Keratinocyte (primary cell): ENCODE results near the gene MUL1. TPM values are rescaled to one million over a fixed set of nuclear protein-coding genes. Genes with fewer than 3 reads are reported as not detected.
A peak's percentile ranks its signal among the peaks of the same experiment; 100 is the strongest.

Source experiments
- DNase-seq: peaks from one replicate; pipeline ENCODE4 v3.0.0-alpha.2; 2011; ENCODE audit warnings: low read depth, missing footprints, low spot score
- FAIRE-seq: peaks from 2 replicates; lab custom pipeline; 2011; peaks lifted over from hg19 to GRCh38; lab: Jason Lieb, UNC
- H2AFZ ChIP-seq: 2 replicates; pipeline ENCODE4 v1.6.0; 2012; ENCODE audit warnings: low read length, control low read depth, inconsistent platforms; ENCODE audit not compliant: control insufficient read depth
- H3K27ac ChIP-seq: 2 replicates; pipeline ENCODE4 v1.5.1; 2011; ENCODE audit warnings: low read length; ENCODE audit not compliant: control insufficient read depth, insufficient read depth
- H3K27me3 ChIP-seq: 3 replicates; pipeline ENCODE4 v1.6.0; 2011; ENCODE audit warnings: low read length; ENCODE audit not compliant: control insufficient read depth, insufficient read depth; ENCODE audit errors: extremely low read depth
- H3K36me3 ChIP-seq, 2 experiments: 2 replicates in 1 of 2; 3 replicates in 1 of 2; pipeline ENCODE4 v1.5.1; 2011; ENCODE audit warnings: low read length in 2 of 2, mild to moderate bottlenecking in 1 of 2; ENCODE audit not compliant: control insufficient read depth in 2 of 2, insufficient read depth in 2 of 2; ENCODE audit errors: extremely low read depth in 1 of 2
- H3K4me1 ChIP-seq: 3 replicates; pipeline ENCODE4 v1.5.1; 2011; ENCODE audit warnings: low read length; ENCODE audit not compliant: control insufficient read depth, insufficient read depth; ENCODE audit errors: extremely low read depth
- H3K4me2 ChIP-seq: 3 replicates; pipeline ENCODE4 v1.6.0; 2011; ENCODE audit warnings: low read depth, low read length; ENCODE audit not compliant: control insufficient read depth, insufficient read depth; ENCODE audit errors: extremely low read depth
- H3K4me3 ChIP-seq, 3 experiments: fragments of 200-600 bp in 1 of 3; sonication (generic) in 1 of 3; 2 replicates in 2 of 3; 3 replicates in 1 of 3; pipeline ENCODE4 v1.5.1; 2011 to 2016; ENCODE audit warnings: low read length in 3 of 3, mild to moderate bottlenecking in 3 of 3, control low read depth in 2 of 3, inconsistent platforms in 1 of 3, low read depth in 1 of 3, mixed read lengths in 1 of 3, mixed run types in 1 of 3, moderate library complexity in 1 of 3; ENCODE audit not compliant: control insufficient read depth in 2 of 3, insufficient read depth in 2 of 3; ENCODE audit errors: extremely low read depth in 1 of 3
- H3K79me2 ChIP-seq: 2 replicates; pipeline ENCODE4 v1.6.0; 2012; ENCODE audit warnings: low read length; ENCODE audit not compliant: control insufficient read depth, insufficient read depth
- H3K9ac ChIP-seq: 3 replicates; pipeline ENCODE4 v1.6.0; 2011; ENCODE audit warnings: low read length; ENCODE audit not compliant: control insufficient read depth, insufficient read depth; ENCODE audit errors: extremely low read depth
- H3K9me1 ChIP-seq: 3 replicates; pipeline ENCODE4 v1.6.0; 2011; ENCODE audit warnings: low read length; ENCODE audit not compliant: control insufficient read depth, insufficient read depth; ENCODE audit errors: extremely low read depth
- H3K9me3 ChIP-seq: 2 replicates; pipeline ENCODE4 v1.5.1; 2012; ENCODE audit warnings: low read depth, low read length; ENCODE audit not compliant: control insufficient read depth
- H4K20me1 ChIP-seq: 3 replicates; pipeline ENCODE4 v1.6.0; 2011; ENCODE audit warnings: low read length; ENCODE audit not compliant: control insufficient read depth, insufficient read depth; ENCODE audit errors: extremely low read depth
- CTCF ChIP-seq, 3 experiments: IDR thresholded peaks in 1 of 3; conservative IDR thresholded peaks in 1 of 3; optimal IDR thresholded peaks in 1 of 3; 2 replicates in 2 of 3; 3 replicates in 1 of 3; pipeline versions ENCODE3 to v1.5.1; 2011; ENCODE audit warnings: low read length in 3 of 3, mild to moderate bottlenecking in 3 of 3, moderate library complexity in 2 of 3, control low read depth in 1 of 3, inconsistent platforms in 1 of 3; ENCODE audit not compliant: insufficient read depth in 2 of 3; ENCODE audit errors: extremely low read depth in 1 of 3
- EZH2 ChIP-seq: IDR thresholded peaks from one replicate; pipeline ENCODE4 v1.6.1; 2012; ENCODE audit warnings: inconsistent platforms, mild to moderate bottlenecking, low read length, moderate library complexity
- dilution Hi-C: fragments of 300-500 bp; cut with MboI; formaldehyde crosslinking; loops from one replicate; pipeline ENCODE4 v1.7.0; 2020; ENCODE audit warnings: low sequenced_read_pairs; ENCODE audit not compliant: extremely low pct_ligation_motif_present
- polyA plus RNA-seq, 5 experiments: library from polyadenylated mRNA; depleted of rRNA in 3 of 5; stranded (reverse) in 3 of 5; stranded (forward) in 1 of 5; unstranded in 1 of 5; fragments of >200 nt; gene quantifications; 1 replicate in 1 of 5; 2 replicates in 3 of 5; 3 replicates in 1 of 5; pipeline versions ENCODE4 v1.2.1 to v1.2.3, GENCODE V29; 2011 to 2012; ENCODE audit warnings: missing spikeins in 2 of 5, low read depth in 1 of 5, low replicate concordance in 1 of 5

MUL1 gene
- polyA plus RNA-seq, 1 donor (not counting 4 experiments of a cell fraction or from before 2014, with no cell fraction given), result 28.2 TPM

- DNase-seq, result no peak
- TF ChIP-seq EZH2 (no peak), CTCF (optimal IDR thresholded peaks at IDR 0.05 in 1 of 3, IDR thresholded peaks at IDR 0.05 in 1 of 3, conservative IDR thresholded peaks at IDR 0.05 in 1 of 3; ENCODE audit: extremely low read depth in 1 of 3, insufficient read depth in 2 of 3, low read length in 3 of 3) (no peak)
- Histone ChIP-seq H3K9me3 (no peaks in the 10 kb centered on the region), H3K4me3 (no peak overlapping the region), H3K27me3 (no peaks in the 10 kb centered on the region), H4K20me1 (no peaks in the 10 kb centered on the region), H3K4me2 (no peak overlapping the region), H3K36me3 (peaks cover 30 to 32% of the 10 kb centered on the region in 2 experiments), H3K79me2 (peaks cover 11% of the 10 kb centered on the region), H3K4me1 (peaks cover 44% of the 10 kb centered on the region), H3K9ac (no peak overlapping the region), H3K9me1 (no peaks in the 10 kb centered on the region), H2AFZ (no peak overlapping the region), H3K27ac (no peak overlapping the region)
- dilution Hi-C loops, result no loop called here
- no peak for FAIRE-seq
These were observed 8.8 kb downstream of the MUL1 start for GRCh38 chr1:20499105-20499504.

- Histone ChIP-seq H3K9ac (no peak overlapping the region), H3K27me3 (no peaks in the 10 kb centered on the region), H4K20me1 (no peaks in the 10 kb centered on the region), H3K9me3 (no peaks in the 10 kb centered on the region), H3K36me3 (peaks cover 23 to 30% of the 10 kb centered on the region in 2 experiments), H3K4me3 (no peak overlapping the region), H3K4me2 (no peak overlapping the region), H3K4me1 (peaks cover 51% of the 10 kb centered on the region), H2AFZ (no peak overlapping the region), H3K9me1 (no peaks in the 10 kb centered on the region), H3K79me2 (peaks cover 2% of the 10 kb centered on the region), H3K27ac (peak overlapping the region; percentile 95)
- FAIRE-seq (no peak), DNase-seq (no peak)
- dilution Hi-C loops, result no loop called here
- no peak for TF ChIP-seq CTCF (optimal IDR thresholded peaks at IDR 0.05 in 1 of 3, IDR thresholded peaks at IDR 0.05 in 1 of 3, conservative IDR thresholded peaks at IDR 0.05 in 1 of 3; ENCODE audit: extremely low read depth in 1 of 3, insufficient read depth in 2 of 3, low read length in 3 of 3)
- no peak for TF ChIP-seq EZH2
These were observed 9.8 kb downstream of the MUL1 start for GRCh38 chr1:20498116-20498515.
